Hepatic stellate cell (primary cell): ENCODE data around the gene RWDD3.
A peak's percentile ranks its signal among the peaks of the same experiment; 100 is the strongest.

ENCODE experiments used
- DNase-seq: peaks from one replicate; pipeline ENCODE4 v3.0.0; 2011; ENCODE audit warnings: low spot score

The RWDD3 gene, protein sequence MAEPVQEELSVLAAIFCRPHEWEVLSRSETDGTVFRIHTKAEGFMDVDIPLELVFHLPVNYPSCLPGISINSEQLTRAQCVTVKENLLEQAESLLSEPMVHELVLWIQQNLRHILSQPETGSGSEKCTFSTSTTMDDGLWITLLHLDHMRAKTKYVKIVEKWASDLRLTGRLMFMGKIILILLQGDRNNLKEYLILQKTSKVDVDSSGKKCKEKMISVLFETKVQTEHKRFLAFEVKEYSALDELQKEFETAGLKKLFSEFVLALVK

DNA sequence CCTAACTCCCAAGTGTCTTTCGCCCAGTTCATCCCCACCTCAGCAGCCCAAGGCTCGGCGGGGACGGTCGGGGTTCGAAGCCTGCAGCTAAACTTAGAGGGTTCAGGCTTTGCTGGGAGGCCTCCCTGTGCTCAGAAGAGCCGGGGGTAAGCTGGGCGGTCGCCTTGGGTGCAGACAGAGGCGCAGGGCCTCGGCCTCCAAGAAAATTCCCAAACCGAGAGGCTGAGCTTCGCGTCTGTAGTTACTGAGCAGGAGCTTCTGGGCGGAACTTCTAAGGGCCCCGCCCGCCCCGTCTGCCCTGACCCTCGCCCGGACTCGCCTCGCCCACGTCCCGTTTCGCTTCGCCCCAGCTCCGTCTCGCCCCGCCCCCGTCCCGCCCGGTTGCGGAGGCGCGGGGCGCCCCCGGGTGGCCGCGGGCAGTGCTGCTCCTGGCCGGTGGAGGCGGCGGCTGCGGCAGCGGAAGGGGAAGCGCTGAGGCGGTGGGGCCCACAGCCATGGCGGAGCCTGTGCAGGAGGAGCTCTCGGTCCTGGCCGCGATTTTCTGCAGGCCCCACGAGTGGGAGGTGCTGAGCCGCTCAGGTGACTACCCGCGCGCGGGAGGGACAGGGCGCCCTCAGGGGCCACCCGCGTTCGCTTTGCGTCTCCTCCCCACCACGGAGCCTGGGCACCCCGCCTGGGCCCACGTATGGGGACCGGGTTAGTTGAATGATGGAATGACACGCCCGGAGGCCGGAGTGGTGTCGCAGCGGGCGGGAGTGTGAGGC is at the start of gene RWDD3:
Gene RWDD3 (plus strand): TSS at position 474 of the 764 bp plus-strand sequence. CDS start 21 bp downstream, at position 495.
- peak; percentile 88 for DNase-seq

DNA sequence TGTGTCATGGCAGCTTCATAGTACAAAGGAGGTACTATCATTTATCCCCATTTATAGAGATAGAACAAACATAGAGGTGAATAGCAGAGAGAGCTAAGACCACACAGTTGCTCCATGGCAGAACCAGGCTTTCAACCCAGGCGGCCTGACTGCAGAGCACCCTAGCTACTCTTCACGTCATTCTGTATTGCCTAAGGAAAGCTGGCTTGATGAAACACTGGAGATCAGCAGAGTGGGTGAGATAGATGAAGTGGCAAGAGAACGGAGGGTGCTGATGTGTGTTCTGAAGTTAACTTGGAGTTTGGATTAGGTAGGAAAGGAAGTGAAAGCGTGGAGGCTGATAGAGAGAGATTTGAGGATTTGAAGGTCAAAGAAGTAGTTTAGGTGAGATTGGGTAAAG is 47.9 kb upstream of the RWDD3 start:
- DNase-seq: no peak

DNA sequence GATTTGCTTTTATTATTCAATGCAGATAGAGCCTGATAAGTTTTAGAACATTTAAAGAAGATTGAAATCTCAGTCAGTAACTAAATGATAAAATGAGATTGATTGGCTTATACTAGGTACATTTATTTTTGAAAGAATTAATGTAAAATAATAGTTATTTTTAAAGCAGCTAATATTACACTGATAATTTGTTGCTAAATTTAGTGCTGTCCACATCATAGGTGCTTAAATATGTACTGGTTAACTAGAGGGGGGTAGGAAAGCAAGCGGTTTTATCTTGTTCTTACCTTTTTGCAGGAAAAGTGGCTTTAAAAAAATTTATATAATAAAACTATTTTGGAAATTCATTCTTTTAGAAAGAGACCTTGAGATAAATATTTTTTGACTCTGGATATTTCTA is 40.4 kb upstream of the RWDD3 start:
- no peak for DNase-seq

DNA sequence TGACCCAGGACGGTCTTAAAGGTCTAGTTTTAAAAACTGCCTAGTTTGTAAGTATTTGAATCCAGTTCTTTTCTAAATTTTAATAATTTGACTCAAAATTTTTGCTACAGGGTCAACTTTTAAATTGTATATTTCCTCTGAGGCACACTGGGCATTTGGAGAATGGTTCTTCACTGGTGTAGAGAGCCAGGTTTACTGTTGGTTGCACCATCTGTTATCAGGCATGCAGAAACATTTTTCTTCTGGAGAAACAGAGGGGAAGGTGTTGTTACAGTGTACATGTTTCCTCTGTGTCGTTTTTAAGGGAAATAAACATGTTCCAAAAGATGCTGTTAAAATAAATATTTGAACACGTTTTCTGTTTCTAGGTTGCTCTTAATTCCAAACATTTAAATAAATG is 39.0 kb upstream of the RWDD3 start:
- DNase-seq: no peak

DNA sequence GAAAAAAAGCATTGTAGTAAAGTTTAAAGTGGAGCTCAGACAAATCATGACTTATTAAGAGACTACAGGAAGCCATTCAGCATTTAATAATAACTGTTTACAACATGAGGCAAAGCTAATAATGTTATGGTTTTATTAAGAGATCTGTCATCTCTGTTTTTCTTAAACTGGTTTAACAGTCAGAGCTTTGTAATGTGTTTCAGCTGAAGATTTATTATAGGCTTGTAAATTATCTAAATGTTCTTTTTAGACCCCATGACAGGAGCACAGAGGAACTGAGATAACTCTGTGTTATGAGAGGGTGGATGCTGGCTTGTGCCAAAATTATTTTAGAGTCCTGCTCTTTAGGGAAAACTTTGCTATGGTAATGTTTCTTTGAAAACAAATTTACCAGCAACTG is 38.0 kb upstream of the RWDD3 start:
- DNase-seq: no peak

DNA sequence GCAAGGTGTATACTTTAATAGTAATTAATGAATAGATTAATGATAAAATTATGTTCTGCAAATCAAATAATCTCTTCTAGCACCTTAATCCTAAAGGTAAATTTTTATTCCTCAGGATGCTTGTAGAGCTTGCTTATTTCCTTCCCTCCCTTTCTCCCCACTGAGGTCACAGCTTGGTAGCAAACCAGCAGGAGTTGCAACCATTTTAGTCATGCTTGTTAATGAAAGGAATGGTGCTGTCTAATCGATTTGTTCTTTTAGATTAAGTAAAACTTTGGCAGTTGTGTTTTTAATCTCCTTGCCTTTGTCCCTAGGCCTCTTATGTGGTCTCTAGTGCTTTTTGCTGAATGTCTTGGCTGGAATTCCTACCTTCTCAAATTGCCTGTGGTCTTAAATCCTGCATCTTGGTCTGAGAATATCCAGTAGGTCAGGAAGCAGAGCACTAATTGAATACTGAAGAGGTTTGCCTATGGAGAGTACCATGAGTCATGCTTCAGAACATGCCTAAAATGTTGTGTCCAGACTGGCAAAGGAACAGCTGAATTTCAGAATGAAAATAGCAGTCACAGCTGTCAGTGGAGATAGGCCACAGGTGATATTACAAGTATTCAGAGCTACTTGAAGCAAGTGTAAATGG is 36.3 kb upstream of the RWDD3 start:
- DNase-seq: no peak

DNA sequence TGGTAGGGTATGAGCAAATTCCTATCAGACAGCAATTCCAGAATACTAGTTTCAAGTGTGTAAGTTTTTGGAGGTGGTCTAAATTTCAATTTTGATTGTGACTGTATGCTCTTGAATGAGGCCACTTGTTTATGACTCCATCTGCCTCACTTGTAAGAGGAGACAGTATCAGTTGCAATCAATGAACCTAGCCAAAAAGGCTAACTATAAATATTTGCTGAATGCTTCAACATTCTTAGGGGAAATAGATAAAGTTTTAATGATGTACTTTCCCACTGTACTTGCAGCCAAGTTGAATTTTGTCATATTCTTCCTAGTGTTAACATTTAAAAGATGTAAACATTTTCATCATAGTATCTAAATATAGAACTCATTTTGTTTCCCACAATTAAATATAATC is 32.1 kb upstream of the RWDD3 start:
- no peak for DNase-seq

DNA sequence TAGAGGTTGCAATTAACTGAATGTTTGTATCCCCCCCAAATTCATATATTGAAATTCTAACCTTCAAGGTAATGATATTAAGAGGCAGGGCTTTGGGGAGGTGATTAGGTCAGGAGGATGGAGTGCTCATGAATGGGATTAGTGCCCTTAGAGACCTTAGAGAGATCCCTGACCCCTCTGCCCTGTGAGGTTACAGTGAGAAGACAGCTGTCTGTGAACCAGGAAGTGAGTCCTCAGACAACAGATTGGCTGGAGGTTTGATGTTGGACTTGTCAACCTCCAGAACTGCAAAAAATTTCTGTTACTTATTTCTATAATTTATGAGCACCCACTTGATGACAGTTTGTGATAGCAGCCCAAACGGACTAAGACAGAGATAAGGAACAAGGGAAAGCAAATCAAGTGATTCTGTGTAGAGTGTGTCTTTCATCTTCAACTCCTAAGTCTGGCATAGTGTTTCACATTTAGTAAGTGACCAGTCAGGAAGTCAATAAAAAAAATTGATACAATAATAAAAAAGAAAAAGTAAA is 30.0 kb upstream of the RWDD3 start:
- DNase-seq: no peak

DNA sequence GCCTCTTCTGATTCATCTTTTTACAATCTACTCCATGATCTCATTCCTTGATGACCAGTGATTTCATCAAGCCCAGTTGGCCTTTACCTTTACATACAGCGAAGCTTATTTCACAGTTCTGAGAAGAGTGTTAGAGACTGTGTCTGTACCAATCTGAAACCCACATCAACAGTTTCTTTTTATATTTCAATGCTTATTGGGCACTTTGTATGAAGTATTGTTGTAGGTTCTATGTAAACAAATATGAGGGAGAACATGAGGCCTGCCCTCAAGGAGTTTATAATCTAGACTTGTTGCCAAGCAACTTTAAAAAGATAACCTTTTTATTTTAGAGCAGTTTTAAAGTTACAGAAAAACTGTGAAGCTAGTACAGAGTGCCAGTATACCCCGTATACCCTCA is 27.5 kb upstream of the RWDD3 start:
- no peak for DNase-seq

DNA sequence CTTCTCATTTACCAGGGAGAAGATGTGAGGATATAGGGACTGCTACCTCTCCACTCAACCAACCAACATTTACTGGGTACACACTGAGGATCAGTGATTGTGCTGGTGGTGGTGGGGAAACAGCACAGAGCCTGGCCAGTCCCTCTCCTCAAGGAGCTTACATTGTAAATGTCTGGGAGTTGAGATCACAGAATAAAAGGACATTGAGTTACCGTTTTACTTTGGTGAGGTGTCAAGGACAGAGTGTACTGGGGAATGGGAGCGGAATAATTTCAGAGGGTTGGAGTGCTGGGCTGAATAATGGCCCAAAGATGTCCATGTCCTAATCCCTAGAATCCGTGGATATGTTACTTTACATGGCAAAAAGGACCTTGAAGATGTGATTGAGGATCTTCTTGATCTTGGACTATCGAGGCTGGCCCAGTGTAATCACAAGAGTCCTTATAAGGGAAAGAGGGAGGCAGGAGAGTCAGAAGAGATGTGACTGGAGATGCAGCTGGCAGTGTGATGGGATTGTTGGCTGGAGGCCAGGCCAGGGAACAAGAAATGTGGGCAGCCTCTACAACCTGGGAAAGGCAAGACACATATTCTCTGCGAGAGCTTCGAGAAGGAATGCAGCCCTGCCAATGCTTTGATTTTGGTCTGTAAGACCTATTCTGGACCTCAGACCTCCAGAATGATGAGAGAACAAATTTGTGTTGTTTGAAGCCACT is 26.6 kb upstream of the RWDD3 start:
- no peak for DNase-seq

DNA sequence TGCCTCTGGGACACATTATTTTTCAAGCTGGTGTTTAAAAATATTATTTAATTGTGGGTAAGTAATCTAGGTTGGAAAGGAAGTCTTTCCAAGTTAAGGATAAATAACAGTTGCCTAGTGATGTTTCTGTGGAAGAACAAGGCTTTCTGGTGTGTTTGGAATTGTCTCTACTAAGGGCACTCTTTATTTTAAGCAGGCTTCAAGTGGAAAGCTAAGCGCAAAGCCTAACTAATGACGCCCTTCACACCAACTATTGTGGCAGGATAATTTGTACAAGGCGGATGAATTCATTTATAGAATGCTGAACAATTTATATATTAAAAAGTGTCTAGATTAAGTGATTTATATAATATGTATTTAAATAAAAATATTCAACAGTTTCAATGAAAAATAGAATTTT is 25.1 kb upstream of the RWDD3 start:
- no peak for DNase-seq

DNA sequence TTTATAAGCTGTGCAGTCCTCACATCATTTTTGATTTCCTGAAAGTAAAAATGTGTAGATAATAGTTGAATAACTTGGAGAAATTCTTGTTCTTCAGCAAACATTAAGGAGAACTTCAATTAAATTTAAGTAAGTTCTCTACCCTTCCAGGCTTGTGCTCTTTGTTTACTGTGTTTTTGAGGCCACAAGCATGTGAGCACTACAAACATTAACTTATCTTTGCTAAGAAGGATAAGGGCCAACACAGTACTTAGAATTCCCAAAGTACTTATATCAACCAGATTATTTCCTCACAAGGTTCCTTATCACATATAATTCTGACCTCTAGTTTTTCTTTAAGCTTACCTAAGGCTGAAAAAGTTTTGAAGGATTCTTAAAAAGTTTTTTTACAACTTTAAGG is 24.7 kb upstream of the RWDD3 start:
- no peak for DNase-seq

DNA sequence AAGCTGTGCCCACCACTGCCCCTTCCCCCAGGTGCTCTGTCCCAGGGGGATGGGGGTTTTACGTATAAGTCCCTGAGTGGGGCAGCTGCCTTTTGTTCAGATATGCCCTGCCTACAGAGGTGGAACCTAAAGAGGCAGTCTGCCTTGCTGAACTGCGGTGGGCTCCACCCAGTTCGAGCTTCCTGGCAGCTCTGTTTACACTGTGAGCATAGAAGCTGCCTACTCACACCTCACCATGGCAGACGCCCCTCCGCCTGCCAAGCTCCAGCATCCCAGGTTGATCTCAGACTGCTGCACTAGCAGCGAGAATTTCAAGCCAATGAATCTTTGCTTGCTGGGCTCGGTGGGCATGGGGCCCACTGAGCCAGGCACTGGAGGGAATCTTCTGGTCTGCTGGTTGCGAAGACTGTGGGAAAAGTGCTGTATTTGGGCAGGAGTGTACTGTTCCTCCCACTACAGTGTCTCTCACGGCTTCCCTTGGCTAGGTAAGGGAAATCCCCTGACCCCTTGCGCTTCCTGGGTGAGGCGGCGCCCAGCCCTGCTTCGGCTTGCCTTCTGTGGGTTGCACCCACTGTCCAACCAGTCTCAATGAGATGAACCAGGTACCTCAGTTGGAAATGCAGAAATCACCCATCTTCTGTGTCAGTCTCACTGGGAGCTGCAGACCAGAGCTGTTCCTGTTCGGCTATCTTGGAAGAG is 17.6 kb upstream of the RWDD3 start:
- no peak for DNase-seq

DNA sequence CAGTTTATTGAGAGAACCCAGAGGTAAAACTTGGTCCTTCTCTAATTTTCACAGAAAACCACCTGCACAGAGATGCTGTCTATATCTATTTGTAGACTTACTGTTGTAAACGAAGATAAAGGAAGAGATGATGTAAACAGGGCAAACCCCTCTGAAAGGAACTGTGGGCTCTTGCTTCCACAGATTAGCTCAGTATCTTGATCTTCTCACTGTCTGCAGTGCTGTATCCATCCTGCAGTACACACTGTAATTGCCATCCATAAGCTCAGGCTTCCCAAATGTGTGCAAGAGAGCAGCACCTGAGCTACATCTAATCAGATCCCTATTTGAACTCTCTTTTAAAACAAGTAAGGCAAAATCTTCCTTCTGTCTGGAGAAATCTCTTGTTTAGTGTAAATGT is 16.6 kb upstream of the RWDD3 start:
- DNase-seq: no peak

DNA sequence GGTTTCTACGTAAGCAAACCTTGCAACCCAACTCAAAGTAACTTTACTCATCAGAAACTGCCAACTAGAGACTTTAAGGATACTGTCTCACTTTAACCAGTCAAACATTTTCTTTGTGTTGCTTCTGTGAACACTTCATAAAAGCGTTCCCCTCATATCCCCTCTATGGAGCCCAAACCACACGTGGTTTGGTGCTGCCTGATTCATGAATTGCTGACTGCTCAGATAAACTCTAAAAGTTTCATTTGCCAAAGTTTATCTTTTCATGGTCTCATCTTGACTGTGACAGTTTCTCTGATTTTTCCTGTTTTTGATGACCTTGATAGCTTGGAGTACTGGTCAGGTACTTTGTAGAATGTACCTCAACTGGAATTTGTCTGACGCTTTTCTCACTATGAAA is 14.6 kb upstream of the RWDD3 start:
- DNase-seq: no peak

DNA sequence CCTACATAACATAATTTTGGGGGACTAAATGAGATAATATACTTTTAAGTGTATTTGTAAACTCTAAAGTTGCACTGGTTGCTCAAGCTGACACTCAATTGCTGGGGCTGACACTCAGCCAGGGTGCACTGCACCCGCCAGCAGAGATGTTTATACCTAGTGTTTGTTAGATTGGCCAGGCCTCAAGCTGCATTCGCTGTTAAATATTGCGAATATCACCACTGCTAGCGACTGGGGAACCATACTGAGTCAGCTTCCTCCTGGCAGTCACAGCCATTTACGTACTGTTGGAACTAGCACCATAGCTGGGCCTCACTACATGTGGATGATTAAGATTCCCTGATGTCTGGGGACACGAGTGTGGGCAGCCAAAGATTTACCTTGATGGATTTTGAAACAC is 12.7 kb upstream of the RWDD3 start:
- no peak for DNase-seq

DNA sequence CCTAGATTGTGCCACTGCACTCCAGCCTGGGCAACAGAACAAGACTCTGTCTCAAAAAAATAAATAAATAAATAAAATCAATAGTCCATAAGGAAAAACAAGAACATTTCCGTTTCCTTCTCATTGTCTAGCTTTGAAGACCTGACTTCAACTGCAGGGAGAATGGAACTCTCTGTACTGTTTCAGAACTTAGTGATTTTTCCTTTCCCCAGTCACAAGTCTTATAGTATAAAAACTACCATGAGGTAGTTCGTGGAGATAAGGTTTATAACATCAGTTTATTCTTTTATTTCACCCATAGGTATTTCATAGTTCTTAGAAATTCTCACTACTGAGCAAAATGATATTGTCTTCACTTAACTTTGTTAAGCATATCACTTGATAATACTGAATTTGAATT is 11.4 kb upstream of the RWDD3 start:
- no peak for DNase-seq

DNA sequence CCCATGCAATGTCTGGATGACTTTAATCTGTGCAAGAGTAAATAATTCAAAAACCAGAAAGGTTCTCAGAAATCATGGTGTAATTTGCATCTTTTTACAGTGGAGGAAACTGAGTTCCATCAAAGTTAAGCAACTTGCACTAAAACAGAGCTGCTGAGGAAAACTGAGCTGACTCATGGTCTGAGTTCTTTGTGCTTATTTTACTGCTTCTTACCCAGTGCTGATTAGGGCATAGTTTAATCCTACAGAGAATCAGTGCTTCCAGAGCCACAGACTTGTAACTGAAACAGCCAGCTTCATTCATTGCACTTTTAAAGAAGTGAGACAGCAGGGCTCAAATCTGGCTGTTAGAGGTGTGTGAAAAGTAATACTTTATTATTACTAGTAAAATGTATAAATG is 10.9 kb upstream of the RWDD3 start:
- DNase-seq: peak; percentile 14

DNA sequence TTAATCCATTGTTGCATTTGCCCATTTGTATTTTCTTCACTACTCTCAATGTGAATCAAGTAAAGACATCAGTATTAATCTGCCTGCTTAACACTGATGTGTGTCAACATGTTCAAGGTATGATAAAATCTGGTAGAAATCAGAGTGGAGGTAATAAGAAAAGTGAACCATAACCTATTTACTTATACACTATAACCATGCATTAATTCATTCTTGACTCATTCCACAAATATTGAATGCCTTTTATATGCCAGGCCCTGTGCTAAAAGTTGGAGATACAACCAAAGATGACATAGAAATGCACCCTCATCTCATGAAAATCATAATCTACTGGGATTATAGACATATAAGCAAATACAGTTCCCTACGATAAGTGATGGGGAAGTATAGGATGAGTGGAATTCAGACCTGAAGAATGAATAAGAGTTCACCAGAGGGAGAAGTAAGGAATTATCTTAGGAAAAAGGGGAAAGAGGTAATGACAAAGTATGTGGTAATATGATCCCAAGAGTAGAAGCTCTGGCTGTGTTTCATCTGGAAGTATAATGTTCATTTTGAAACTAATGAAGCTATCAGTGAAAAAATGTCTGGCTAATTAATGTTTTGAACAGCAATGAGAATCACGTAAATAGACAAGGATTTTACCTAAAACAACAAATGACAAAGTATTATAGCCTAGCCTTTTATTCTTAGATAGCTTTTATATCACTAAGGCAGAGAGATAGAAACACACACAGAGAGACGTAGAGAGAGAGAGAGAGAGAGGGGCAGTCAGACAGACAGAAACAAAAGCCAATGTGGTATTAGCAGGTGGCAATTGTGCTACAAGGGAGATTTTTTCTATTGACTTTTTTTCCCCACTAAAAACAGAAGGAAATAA is 7.0 kb upstream of the RWDD3 start:
- no peak for DNase-seq

DNA sequence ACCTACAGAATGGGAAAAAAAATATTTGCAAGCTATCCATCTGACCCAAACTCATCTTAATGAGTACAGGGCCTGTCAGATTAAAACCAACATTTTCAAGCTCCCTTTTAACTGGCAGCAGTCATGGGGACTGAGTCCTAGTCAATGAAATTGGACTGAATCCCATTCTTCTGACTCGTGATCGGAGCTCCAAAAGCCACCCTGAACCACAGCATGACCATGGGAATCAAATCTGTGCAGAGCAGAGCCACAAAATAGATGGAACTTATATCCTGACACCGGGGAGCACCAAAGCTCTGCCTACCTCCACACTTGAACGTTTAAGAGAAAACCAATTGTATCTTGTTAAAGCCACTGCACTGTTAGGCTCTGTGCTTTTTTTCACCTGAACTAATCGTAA is 5.0 kb upstream of the RWDD3 start:
- DNase-seq: no peak

DNA sequence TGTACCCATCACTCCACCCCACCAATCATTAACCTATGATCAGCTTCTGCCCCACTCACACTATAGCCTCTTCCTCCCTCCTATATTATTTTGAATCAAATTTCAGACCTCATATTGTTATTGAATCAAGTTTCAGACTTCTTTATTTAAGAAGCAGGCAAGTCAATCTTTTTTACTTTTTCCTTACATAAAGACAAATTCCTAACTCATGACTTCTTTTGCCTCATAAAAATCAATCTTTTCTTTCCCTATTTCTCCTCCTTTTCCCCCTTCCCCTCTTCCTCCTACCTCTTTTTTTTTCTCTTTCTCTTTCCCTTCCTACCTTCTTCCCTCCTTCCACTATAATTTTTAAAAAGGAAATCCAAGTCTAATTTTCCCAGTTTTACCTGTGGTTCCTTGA is 4.3 kb upstream of the RWDD3 start:
- no peak for DNase-seq
